ENCODE measurements around the gene LHX3.

Gene LHX3

DNA sequence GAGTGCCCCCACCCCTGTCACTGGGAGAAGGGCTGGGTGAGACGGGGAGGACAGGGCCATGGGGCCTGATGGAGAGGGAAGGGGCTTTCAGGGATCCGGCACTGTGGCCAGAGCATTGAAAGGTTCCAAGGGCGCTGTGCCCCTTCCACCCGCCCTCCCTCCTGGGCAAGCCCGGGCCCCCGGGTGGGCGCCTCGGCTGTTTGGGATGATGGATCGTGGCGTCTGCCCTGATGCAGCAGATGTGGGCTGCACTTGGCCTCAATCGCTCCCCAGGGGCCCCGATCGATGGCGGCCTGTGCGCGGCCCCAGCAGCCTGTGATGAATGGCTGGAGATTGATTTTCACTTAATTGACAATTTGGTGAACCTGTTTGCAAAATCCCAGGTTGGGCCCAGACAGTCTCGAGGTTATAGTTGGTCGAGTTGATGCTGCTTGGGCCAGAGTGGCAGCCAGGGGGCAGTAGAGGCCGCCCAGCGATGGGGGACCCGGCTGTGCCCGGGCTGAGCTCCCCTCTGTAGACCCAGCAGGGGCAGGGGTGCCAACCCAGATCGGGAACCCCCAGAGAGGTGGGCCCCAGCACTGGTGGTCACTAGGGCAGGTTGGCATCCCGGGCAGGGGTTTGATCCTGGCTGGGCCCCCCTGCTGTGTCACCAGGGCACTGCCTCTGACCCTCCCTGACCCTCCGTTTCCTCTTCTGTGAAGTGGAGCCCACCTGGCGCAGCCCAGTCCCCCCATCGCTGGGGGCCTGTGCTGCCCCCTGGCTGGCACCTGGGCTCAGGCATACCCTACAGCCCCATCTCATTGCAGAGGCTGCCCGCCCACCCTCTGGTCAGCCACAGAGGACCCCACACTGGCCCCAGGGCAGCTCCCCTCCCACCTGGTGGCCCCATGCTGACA is 34.7 kb downstream of the LHX3 start:
- H3K4me3 Mint-ChIP-seq, result no peak overlapping the region
- no peaks in the 10 kb centered on the region for H3K4me1 Mint-ChIP-seq
- H3K36me3 Mint-ChIP-seq, result no peaks in the 10 kb centered on the region
- no peak overlapping the region for H3K27ac Mint-ChIP-seq
- peaks cover 21% of the 10 kb centered on the region for H3K27me3 Mint-ChIP-seq
- CTCF ChIA-PET, result interaction anchor here (0.9 to 1.4 kb wide), 6 partner anchors 12 to 116 kb away, joined by 3 to 7 read pairs (median 4); no protein-coding TSS in a partner anchor
- DNase-seq, result peak; percentile 71
- no peaks in the 10 kb centered on the region for H3K9me3 Mint-ChIP-seq

DNA sequence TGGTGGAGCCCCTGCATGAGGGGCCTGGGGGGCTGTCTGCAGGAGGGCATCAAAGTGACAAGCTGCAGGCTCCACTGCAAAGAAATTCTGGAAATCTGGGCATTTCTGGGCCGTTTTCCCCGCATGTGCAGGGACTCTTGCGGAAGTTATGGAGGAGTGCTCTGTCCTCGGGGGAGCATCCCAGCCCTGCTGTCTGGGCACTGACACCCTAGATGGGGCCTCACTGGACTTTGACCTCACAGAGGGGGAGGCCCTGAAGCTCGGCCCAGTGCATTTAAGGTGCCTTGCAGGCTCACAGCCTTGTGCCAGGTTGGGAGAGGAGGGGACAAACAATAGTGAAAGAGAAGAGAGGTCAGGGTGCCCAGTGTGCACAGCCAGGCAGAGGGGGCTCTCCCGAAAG is 35.4 kb downstream of the LHX3 start:
- H3K27ac Mint-ChIP-seq, result no peak overlapping the region
- CTCF ChIA-PET, result interaction anchor here (1.5 kb wide), 1 partner anchor 113 kb away, joined by 3 read pairs; no protein-coding TSS in a partner anchor
- H3K36me3 Mint-ChIP-seq, result no peaks in the 10 kb centered on the region
- DNase-seq, result no peak
- H3K9me3 Mint-ChIP-seq, result no peaks in the 10 kb centered on the region
- no peaks in the 10 kb centered on the region for H3K4me1 Mint-ChIP-seq
- peaks cover 21% of the 10 kb centered on the region for H3K27me3 Mint-ChIP-seq
- H3K4me3 Mint-ChIP-seq, result no peak overlapping the region

DNA sequence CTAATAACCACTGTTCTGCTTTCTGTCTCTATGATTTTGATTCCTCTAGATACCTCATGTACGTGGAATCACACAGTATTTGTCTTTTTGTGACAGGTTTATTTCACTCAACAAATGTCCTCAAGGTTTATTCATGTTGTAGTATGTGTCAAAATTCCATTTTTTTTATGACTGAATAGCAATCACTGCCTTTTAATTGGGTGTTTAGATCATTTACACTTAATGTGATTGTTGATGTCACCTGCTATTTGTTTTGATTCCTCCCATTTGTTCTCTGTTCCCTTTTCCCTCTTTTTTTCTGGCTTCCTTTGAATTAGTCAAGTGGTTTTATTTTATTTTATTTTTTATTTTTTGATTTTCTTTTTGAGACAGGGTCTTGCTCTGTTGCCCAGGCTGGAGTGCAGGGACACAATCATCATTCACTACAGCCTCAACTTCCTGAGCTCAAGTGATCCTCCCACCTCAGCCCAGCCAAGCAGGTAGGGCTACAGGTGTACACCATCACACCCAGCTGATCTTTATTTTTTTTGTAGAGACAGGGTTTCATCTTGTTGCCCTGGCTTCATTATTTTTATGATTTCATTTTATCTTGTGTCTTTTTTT is 41.6 kb downstream of the LHX3 start:
- CTCF ChIA-PET, result no interaction called here
- H3K4me1 Mint-ChIP-seq, result no peaks in the 10 kb centered on the region

DNA sequence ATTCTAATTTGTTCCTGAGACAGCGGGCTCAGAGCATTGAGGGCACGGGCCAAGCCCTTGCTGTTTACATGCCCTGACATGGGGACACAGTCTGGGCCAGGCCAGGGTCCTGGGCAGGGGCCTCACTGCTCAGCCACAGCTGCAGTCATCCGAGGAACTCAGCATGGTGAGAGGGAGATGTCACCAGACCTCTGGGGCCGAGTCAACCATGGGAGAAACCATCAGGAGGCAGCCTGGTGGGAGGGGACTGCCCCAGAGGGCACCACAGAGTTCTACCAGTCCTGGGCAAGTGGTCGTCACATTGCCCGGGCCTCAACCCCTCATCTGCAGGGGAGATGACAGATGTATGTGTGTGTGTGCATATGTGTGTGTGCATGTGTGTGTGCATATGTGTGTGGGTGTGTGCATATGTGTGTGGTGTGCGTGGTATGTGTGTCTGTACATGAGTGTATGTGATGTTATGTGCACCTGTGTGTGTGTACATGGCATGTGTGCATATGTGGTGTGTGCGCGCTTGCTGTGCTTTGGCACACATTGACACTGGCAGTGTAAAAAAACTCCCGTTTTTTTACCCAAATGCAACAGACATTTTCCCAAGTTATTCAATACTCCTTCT is 43.8 kb downstream of the LHX3 start:
- Mint-ChIP-seq H3K4me1 (no peaks in the 10 kb centered on the region), H3K36me3 (no peaks in the 10 kb centered on the region), H3K4me3 (no peak overlapping the region), H3K9me3 (peaks cover 1% of the 10 kb centered on the region), H3K27ac (no peak overlapping the region), H3K27me3 (no peaks in the 10 kb centered on the region)
- no peak for DNase-seq
- CTCF ChIA-PET, result no interaction called here

More for the DNA sequence above, 41.6 kb downstream of the LHX3 start:
- Mint-ChIP-seq H3K9me3 (peaks cover 1% of the 10 kb centered on the region), H3K27me3 (peaks cover 2% of the 10 kb centered on the region), H3K27ac (no peak overlapping the region), H3K4me3 (no peak overlapping the region), H3K36me3 (no peaks in the 10 kb centered on the region)
- DNase-seq, result no peak

- H3K4me1 Mint-ChIP-seq, result no peaks in the 10 kb centered on the region
- DNase-seq, result no peak
- no peaks in the 10 kb centered on the region for H3K36me3 Mint-ChIP-seq
- H3K27me3 Mint-ChIP-seq, result no peaks in the 10 kb centered on the region
- H3K9me3 Mint-ChIP-seq, result peaks cover 1% of the 10 kb centered on the region
- CTCF ChIA-PET, result no interaction called here
- no peak overlapping the region for H3K4me3 Mint-ChIP-seq
- H3K27ac Mint-ChIP-seq, result no peak overlapping the region
Measured at GRCh38 chr9:136160381-136160841, 44.5 kb downstream of the LHX3 start.

DNA sequence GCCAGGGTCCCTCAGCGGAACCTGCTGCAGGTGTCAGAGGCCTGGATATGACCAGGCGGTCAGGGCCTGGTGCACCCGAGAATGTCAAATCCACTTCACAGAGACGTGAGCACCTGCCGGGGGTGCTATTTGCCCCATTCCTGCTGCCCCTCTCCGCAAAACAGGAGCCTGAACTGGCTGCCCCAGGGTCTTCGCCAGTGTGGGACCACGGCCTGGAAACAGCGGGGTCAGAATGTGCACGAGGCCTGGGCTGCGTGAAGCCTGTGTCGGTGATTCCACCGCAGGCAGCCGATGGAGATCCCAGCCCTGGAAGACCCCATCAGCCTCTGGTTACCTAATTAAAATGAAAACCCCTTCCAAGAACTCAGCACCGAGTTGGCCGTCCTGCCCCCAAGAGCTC is 45.1 kb downstream of the LHX3 start:
- Mint-ChIP-seq H3K27ac (no peak overlapping the region), H3K4me1 (no peaks in the 10 kb centered on the region), H3K9me3 (peaks cover 1% of the 10 kb centered on the region), H3K4me3 (no peak overlapping the region), H3K27me3 (no peaks in the 10 kb centered on the region), H3K36me3 (no peaks in the 10 kb centered on the region)
- DNase-seq, result no peak
- CTCF ChIA-PET, result no interaction called here

DNA sequence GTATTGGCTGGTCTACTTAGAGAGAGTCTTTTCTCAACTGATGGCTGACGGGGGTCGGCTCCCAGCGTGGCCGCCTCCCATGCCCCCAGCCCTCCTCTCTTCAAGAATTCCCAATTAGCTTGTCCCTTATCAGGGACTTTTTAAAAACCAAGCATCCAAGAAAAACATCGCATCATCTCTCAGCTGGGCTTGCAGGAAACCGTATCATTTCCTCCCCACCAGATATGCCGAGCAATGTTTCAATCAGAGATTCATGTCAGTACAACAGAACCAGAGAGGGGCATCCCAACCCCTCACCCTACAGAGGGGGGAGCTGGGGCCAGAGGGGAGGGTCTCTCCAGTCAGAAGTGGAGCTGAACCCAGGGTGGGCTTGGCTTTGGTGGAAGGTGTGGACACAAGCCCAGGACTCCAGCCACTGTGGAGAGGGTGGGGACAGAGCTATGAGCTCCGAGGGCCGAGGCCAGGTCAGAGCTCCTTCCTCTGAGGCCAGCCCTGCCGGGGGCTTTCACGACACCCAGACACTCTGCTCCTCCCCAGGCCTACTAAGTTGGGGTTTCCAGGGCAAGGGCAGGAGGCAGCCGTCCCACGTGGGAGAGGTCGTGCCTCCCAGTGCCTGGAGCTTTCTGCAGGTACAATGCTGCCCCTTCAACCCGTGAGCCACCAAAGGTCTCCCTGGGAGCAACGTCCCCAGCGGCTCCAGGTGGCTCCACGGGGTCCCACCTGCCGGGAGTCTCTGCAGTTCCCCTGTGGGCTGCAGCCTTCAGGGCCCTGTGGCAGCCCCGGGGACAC is 47.3 kb downstream of the LHX3 start:
- no peaks in the 10 kb centered on the region for H3K27me3 Mint-ChIP-seq
- no peak overlapping the region for H3K4me3 Mint-ChIP-seq
- CTCF ChIA-PET, result no interaction called here
- no peaks in the 10 kb centered on the region for H3K4me1 Mint-ChIP-seq
- no peaks in the 10 kb centered on the region for H3K36me3 Mint-ChIP-seq
- no peak for DNase-seq
- H3K27ac Mint-ChIP-seq, result no peak overlapping the region
- H3K9me3 Mint-ChIP-seq, result no peaks in the 10 kb centered on the region

DNA sequence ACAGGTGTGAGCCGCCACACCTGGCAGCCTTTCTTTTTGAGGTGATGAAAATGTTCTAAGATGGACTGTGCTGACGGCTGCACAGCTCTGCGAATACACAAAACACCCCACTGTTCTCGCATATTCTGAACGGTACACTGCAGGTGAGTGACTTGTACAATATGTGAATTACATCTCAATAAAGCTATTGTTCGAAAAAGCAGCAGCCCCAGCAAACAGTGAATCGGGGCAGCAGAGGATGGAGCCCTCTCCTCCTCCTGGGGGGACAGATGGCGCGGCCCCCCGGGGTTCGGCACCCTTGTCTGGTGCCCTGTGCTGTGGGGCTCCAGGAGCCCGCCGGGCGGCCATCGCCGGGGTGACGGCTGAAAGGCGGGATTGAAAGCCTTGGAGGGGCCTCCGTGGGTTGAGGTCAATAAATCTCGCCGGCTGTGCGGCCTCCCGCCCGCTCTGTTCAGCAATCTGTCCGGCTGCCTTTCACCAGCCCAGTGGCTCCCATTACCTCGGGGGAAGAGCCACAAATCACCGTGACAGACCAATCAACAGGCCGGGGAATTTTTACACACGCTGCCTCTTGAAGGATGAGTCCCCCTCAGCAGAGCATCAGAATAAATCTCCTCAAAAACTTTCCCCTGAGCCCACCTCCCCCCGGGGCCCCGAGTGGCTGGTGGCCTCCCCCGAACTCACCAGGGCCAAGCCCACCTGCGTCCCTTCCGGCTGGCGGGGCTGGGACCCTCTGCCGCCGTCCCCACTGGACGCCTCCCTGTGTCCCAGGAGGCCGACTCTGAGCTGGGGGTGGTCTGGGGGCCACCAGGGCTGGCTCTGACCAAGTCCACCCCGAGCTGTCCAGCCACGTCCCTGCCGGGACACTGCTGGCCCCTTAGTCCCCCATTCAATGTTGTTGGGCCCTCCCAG is 48.5 kb downstream of the LHX3 start:
- no peak for DNase-seq
- Mint-ChIP-seq H3K36me3 (no peaks in the 10 kb centered on the region), H3K9me3 (no peaks in the 10 kb centered on the region), H3K27me3 (peaks cover 4% of the 10 kb centered on the region), H3K27ac (no peak overlapping the region), H3K4me1 (no peaks in the 10 kb centered on the region), H3K4me3 (no peak overlapping the region)
- CTCF ChIA-PET, result no interaction called here

- no peak for DNase-seq
- no peak overlapping the region for H3K4me3 Mint-ChIP-seq
- peaks cover 4% of the 10 kb centered on the region for H3K27me3 Mint-ChIP-seq
- H3K27ac Mint-ChIP-seq, result no peak overlapping the region
- H3K4me1 Mint-ChIP-seq, result no peaks in the 10 kb centered on the region
- no peaks in the 10 kb centered on the region for H3K9me3 Mint-ChIP-seq
- CTCF ChIA-PET, result no interaction called here
- no peaks in the 10 kb centered on the region for H3K36me3 Mint-ChIP-seq
Measured at GRCh38 chr9:136155576-136155975, 49.4 kb downstream of the LHX3 start.

GRCh38 chr9:136154943-136155342 is 50.0 kb downstream of the LHX3 start:
- H3K36me3 Mint-ChIP-seq, result no peaks in the 10 kb centered on the region
- H3K27ac Mint-ChIP-seq, result no peak overlapping the region
- no peak for DNase-seq
- no peak overlapping the region for H3K4me3 Mint-ChIP-seq
- no peaks in the 10 kb centered on the region for H3K4me1 Mint-ChIP-seq
- H3K27me3 Mint-ChIP-seq, result peaks cover 4% of the 10 kb centered on the region
- no peaks in the 10 kb centered on the region for H3K9me3 Mint-ChIP-seq
- CTCF ChIA-PET, result no interaction called here

DNA sequence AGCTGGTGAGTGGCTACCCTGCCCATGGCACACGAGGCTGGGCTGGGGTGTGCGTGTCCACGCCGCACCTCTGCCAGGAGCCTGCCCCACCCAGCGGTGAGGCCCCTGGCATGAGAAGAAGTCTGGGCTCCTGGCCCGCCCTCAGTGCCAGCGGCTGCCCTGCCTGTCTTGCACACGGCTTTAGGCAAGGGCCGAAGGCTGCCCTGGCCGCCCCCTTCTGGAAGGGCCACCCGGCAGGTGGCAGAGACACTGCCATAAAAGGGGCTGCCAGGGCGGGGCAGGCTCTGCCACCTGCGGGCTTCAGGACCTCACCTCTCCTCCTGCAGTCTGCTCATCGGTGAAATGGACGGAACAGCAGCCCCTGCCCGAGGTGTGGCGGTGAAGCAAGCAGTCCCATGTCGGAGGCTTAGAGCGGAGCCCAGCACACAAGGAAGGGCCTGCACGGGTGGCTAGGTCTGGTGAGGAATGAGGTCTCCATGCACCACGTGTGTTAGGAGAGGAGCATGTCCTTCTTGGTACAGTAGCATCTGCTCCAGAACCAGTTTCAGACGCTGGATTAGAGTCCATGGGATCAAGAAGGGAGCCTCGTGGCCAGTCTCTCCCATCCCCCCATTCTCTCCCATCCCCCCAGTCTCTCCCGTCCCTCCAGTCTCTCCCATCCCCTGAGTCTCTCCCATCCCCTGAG is 51.4 kb downstream of the LHX3 start:
- CTCF ChIA-PET, result no interaction called here
- Mint-ChIP-seq H3K36me3 (no peaks in the 10 kb centered on the region), H3K27me3 (peaks cover 7% of the 10 kb centered on the region), H3K4me1 (no peaks in the 10 kb centered on the region), H3K4me3 (no peak overlapping the region), H3K9me3 (no peaks in the 10 kb centered on the region), H3K27ac (no peak overlapping the region)
- no peak for DNase-seq

DNA sequence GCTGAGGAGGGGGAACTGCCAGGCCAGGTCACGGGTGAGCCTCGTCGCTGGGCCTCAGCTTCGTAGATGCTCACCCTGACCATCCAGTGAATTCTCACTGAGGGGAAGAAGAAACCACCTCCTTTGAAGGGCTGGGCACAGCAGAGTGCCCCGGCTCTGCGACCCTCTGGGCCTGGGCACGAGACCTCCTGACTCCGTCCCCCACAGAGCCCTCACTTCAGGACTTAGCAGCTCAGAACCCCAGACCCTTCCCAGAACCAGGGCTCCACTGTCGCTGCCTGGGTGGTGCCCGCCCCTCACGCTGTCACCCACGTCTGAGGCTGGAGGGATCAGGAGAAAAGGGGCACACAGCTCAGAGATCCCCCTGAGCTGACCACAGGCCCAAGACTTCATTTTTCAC is 52.0 kb downstream of the LHX3 start:
- H3K27ac Mint-ChIP-seq, result no peak overlapping the region
- no peaks in the 10 kb centered on the region for H3K4me1 Mint-ChIP-seq
- peaks cover 13% of the 10 kb centered on the region for H3K27me3 Mint-ChIP-seq
- H3K36me3 Mint-ChIP-seq, result no peaks in the 10 kb centered on the region
- CTCF ChIA-PET, result no interaction called here
- H3K9me3 Mint-ChIP-seq, result no peaks in the 10 kb centered on the region
- no peak overlapping the region for H3K4me3 Mint-ChIP-seq
- DNase-seq, result no peak

- H3K4me3 Mint-ChIP-seq, result no peak overlapping the region
- H3K36me3 Mint-ChIP-seq, result no peaks in the 10 kb centered on the region
- H3K4me1 Mint-ChIP-seq, result no peaks in the 10 kb centered on the region
- no peak for DNase-seq
- peaks cover 14% of the 10 kb centered on the region for H3K27me3 Mint-ChIP-seq
- no peak overlapping the region for H3K27ac Mint-ChIP-seq
- CTCF ChIA-PET, result no interaction called here
- H3K9me3 Mint-ChIP-seq, result no peaks in the 10 kb centered on the region
Measured at GRCh38 chr9:136152543-136152866, 52.4 kb downstream of the LHX3 start.
